Upper lobe of right lung (tissue), 1 donor: ENCODE results near the gene ZKSCAN1. TPM values are rescaled to one million over a fixed set of nuclear protein-coding genes. Genes with fewer than 3 reads are reported as not detected.

Experiments used
- ATAC-seq: fragments of 200-7000 bp; cut with Tn5 transposase; one replicate; pipeline ENCODE4 v1.9.1; 2020; ENCODE audit warnings: mild to moderate bottlenecking, moderate library complexity
- DNase-seq: peaks from one replicate; pipeline ENCODE4 v3.0.0-alpha.2; 2020
- H3K27ac ChIP-seq: fragments of 200-600 bp; one replicate; pipeline ENCODE4 v1.8.0; 2022
- H3K27me3 ChIP-seq: fragments of 200-600 bp; one replicate; pipeline ENCODE4 v1.8.0; 2022; ENCODE audit warnings: mild to moderate bottlenecking
- H3K36me3 ChIP-seq: fragments of 200-600 bp; one replicate; pipeline ENCODE4 v1.8.0; 2022
- H3K4me1 ChIP-seq: fragments of 200-600 bp; one replicate; pipeline ENCODE4 v1.8.0; 2022
- H3K4me3 ChIP-seq: fragments of 200-600 bp; one replicate; pipeline ENCODE4 v1.8.0; 2022; ENCODE audit warnings: mild to moderate bottlenecking
- H3K9me3 ChIP-seq: fragments of 200-600 bp; one replicate; pipeline ENCODE4 v1.8.0; 2022
- intact Hi-C: fragments of 100-400 bp; cut with DNase I; formaldehyde crosslinking; loops from one replicate; pipeline ENCODE4 v1.11.0; 2022
- total RNA-seq: library from RNA; stranded (reverse); fragmentation: NEBNext Ultra II Directional; extraction: Animal tissue kit (Norgen Biotek cat#: 25700); gene quantifications from one replicate; pipeline ENCODE4 v1.2.1, GENCODE V29; 2021
- TF ChIP-seq, protein P1 (sequence below): fragments of 200-600 bp; IDR thresholded peaks from one replicate; pipeline ENCODE4 v1.8.0; 2022; ENCODE audit warnings: antibody characterized with exemption
- donor health status: DM: no; HTN: yes; CAD: no; lungs with severe emphysema.

Gene ZKSCAN1
- total RNA-seq, 1 donor from 2014 or later = 57.5 TPM

DNA sequence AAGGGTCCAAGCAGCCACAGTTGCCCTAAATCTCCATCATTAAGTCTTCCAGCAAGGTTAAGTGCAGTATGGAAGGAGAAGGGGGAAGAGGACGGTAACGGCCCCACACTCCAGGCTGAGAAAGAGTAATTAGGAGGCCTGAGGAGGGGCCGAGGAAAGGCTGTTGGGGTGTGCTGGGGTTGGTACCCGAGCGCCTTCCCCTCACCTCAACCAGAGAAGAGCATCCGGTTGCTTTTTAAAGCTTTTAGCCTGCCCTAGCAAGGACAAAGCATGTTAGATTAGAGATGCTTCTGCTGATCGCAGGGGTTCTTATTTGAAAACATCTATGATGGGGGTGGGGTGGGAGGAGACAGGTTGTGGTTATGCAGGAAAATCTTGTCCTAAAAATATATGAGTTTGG, 25.2 kb downstream of the ZKSCAN1 start:
- Histone ChIP-seq H3K9me3 (no peaks in the 10 kb centered on the region), H3K27me3 (no peaks in the 10 kb centered on the region), H3K27ac (no peak overlapping the region), H3K4me1 (peaks cover 19% of the 10 kb centered on the region), H3K36me3 (peaks cover 2% of the 10 kb centered on the region), H3K4me3 (no peak overlapping the region)
- TF ChIP-seq, protein P1, sequence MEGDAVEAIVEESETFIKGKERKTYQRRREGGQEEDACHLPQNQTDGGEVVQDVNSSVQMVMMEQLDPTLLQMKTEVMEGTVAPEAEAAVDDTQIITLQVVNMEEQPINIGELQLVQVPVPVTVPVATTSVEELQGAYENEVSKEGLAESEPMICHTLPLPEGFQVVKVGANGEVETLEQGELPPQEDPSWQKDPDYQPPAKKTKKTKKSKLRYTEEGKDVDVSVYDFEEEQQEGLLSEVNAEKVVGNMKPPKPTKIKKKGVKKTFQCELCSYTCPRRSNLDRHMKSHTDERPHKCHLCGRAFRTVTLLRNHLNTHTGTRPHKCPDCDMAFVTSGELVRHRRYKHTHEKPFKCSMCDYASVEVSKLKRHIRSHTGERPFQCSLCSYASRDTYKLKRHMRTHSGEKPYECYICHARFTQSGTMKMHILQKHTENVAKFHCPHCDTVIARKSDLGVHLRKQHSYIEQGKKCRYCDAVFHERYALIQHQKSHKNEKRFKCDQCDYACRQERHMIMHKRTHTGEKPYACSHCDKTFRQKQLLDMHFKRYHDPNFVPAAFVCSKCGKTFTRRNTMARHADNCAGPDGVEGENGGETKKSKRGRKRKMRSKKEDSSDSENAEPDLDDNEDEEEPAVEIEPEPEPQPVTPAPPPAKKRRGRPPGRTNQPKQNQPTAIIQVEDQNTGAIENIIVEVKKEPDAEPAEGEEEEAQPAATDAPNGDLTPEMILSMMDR = no peak
- DNase-seq (no peak), ATAC-seq (no peak)
- intact Hi-C loops = no loop called here

DNA sequence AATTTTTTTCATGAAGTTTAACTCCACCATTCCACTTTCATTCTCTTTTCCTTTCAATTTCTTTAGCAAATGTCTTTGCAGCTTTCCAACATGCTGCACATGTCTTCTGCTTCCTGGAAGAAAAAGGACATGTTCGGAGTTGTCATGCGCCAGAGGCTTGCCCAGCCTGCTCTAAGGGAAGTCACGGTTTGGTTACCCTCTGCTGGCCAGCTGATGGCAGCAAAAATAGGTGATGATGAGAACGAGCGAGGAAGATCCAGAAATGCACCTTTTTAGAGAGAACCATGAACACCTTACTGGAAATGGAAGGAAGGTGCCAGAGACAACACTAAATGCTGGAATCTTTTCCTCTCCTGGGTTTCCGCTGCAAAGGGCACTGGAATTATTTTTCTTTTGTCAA, 29.3 kb downstream of the ZKSCAN1 start:
- H3K27me3 ChIP-seq = no peaks in the 10 kb centered on the region
- H3K36me3 ChIP-seq = no peaks in the 10 kb centered on the region
- H3K27ac ChIP-seq = no peak overlapping the region
- no peaks in the 10 kb centered on the region for H3K4me1 ChIP-seq
- intact Hi-C loops = no loop called here
- no peak overlapping the region for H3K4me3 ChIP-seq
- TF ChIP-seq, protein P1 = no peak
- no peaks in the 10 kb centered on the region for H3K9me3 ChIP-seq
- DNase-seq = no peak
- peak; percentile 49 for ATAC-seq

DNA sequence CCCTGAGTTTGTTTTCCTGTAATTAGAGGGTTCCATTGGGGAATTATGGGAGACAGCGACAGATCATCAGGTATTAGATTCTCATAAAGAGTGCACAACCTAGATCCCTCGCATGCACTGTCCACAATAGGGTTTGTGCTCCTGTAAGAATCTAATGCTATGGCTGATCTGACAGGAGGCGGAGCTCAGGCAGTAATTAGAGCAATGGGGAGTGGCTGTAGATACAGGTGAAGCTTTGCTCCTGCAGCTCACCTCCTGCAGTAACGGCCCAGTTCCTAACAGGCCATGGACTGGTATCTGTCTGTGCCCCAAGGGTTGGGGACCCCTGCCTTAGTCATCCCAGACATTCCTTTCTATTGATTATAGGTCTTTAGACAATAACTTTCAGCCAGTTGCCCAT, 33.3 kb downstream of the ZKSCAN1 start:
- intact Hi-C loops = no loop called here
- TF ChIP-seq, protein P1 = no peak
- ATAC-seq = no peak

DNA sequence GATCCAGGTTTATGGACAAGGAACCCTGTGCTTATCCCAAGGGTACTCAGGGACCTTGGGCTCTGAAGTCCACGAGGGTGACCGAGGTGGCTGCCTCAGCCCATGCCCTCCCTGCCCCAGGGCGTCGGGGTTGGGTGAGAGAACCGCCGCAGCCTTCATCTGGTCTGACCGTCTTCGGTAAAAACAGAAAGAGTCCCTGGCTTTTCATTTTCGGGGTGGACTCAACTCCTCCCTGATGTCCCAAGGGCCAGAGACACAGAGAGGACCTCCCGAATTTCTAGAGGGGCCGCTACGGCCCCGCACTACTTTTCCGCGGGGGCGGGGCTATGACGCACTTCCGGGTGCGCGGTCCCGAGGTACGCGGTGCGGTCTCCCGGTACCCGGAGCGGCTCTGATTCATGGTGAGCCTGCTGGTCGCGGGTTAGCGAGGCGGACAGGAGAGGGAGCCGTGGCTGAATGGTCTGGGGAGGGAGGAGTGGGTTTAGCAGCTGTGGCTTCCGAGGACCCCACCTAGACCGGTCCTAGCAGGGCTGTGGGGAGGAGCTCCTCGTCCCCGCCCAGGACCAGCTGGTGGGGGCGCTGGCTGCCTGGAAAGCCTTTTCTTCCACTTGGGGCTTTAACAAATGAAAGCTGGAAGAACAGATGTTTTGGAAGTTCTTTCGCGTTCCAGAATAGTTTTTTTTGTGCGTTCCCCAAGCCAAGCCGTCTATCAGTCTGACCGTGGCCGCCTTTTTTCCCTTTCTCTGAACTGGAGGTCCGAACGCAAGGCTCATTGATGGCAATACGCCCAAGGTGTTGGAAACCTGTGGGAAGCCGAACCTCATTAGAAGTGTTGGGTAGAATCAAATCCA, 34.3 kb downstream of the ZKSCAN1 start, which contains the start of gene ZSCAN21:
ZSCAN21 (plus strand) TSS at position 334 of the 851 bp plus-strand sequence. CDS start 7,233 bp downstream, outside the sequence.
- Histone ChIP-seq H3K4me3 (peak within 1 kb of the TSS; percentile 86), H3K36me3 (no peaks in the 10 kb centered on the region), H3K27ac (peak within 1 kb of the TSS; percentile 96), H3K27me3 (no peaks in the 10 kb centered on the region), H3K9me3 (no peaks in the 10 kb centered on the region), H3K4me1 (peaks cover 7% of the 10 kb centered on the region)
- ATAC-seq = peak; percentile 98
- DNase-seq = peak; percentile 93
- TF ChIP-seq, protein P1 = peak; percentile 24
- intact Hi-C loops = no loop called here

More for the DNA sequence above, 33.3 kb downstream of the ZKSCAN1 start:
- no peak for DNase-seq
- Histone ChIP-seq H3K27me3 (no peaks in the 10 kb centered on the region), H3K4me1 (peaks cover 7% of the 10 kb centered on the region), H3K27ac (no peak overlapping the region), H3K36me3 (no peaks in the 10 kb centered on the region), H3K9me3 (no peaks in the 10 kb centered on the region), H3K4me3 (no peak overlapping the region)

DNA sequence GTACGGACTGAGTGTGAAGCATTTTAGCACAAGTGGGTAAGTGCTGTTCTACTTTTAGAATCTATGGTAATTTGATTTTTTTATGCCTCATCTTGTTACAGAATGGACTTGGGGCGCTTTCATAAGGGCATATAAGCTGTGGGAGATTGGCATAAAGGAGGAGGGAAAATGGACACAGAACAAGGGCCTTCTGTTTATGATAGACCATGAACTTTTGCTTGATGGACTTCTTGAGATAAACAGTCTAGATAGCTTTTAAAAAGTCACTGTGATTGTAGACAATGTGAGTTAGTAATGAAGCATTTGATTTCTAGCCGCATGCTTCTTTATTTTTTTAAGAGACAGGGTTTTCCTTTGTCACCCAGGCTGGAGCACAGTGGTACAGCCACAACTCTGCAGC, 36.2 kb downstream of the ZKSCAN1 start:
- no peaks in the 10 kb centered on the region for H3K36me3 ChIP-seq
- no peaks in the 10 kb centered on the region for H3K9me3 ChIP-seq
- intact Hi-C loops = no loop called here
- H3K27ac ChIP-seq = no peak overlapping the region
- no peaks in the 10 kb centered on the region for H3K27me3 ChIP-seq
- TF ChIP-seq, protein P1 = no peak
- DNase-seq (no peak), ATAC-seq (no peak)
- peaks cover 7% of the 10 kb centered on the region for H3K4me1 ChIP-seq
- no peak overlapping the region for H3K4me3 ChIP-seq
